B cell (primary cell): ENCODE data around the gene KDM7A. TPM values are rescaled to one million over a fixed set of nuclear protein-coding genes. Genes with fewer than 3 reads are reported as not detected.

ENCODE experiments used
- ATAC-seq: fragments of 200-7000 bp; cut with Tn5 transposase; one replicate; pipeline ENCODE4 v1.10.0; 2021; ENCODE audit warnings: low read depth, mild to moderate bottlenecking, moderate number of reproducible peaks, moderate library complexity
- CTCF ChIA-PET: fragments of 350-600 bp; sonication (Branson Sonifier 250); formaldehyde crosslinking; loops from one replicate; lab custom pipeline; 2021; ENCODE audit warnings: antibody characterized with exemption, inconsistent platforms; lab: Charles Lee
- POLR2A ChIA-PET: fragments of 350-600 bp; sonication (Branson Sonifier 250); formaldehyde crosslinking; loops from one replicate; lab custom pipeline; 2021; ENCODE audit warnings: antibody characterized with exemption; lab: Charles Lee
- DNase-seq: peaks from one replicate; pipeline ENCODE4 v3.0.0; 2013
- H2AFZ ChIP-seq: 2 replicates; pipeline ENCODE4 v1.6.1; 2012; ENCODE audit warnings: mild to moderate bottlenecking, low read depth, low read length; ENCODE audit not compliant: insufficient read depth, poor library complexity, severe bottlenecking
- H3K27ac ChIP-seq, 2 donors: 1 replicate in 1 of 2; 2 replicates in 1 of 2; pipeline ENCODE4 v1.5.1; 2012 to 2013; ENCODE audit warnings: low read length in 2 of 2, mild to moderate bottlenecking in 2 of 2, moderate library complexity in 1 of 2
- H3K27me3 ChIP-seq, 4 experiments: fragments of 200-600 bp in 1 of 4; sonication (generic) in 1 of 4; replicated peaks in 1 of 4; 1 replicate in 2 of 4; 2 replicates in 2 of 4; pipeline versions ENCODE4 v1.6.1 to v1.7.0; 2013 to 2016; ENCODE audit warnings: low read length in 3 of 4, mild to moderate bottlenecking in 2 of 4, mixed read lengths in 1 of 4, moderate library complexity in 1 of 4; ENCODE audit not compliant: insufficient read depth in 4 of 4, control insufficient read depth in 3 of 4; ENCODE audit errors: control extremely low read depth in 1 of 4
- H3K36me3 ChIP-seq, 2 experiments: replicated peaks in 1 of 2; 1 replicate in 1 of 2; 2 replicates in 1 of 2; pipeline versions ENCODE4 v1.6.1 to v1.7.1; 2013; ENCODE audit warnings: low read length in 1 of 2; ENCODE audit not compliant: insufficient read depth in 2 of 2, control insufficient read depth in 1 of 2; ENCODE audit errors: control extremely low read depth in 1 of 2, extremely low read depth in 1 of 2
- H3K4me1 ChIP-seq, 2 donors: fragments of 200-600 bp in 1 of 2; sonication (generic) in 1 of 2; 1 replicate in 1 of 2; 2 replicates in 1 of 2; pipeline versions ENCODE4 v1.5.1 to v1.6.1; 2013 to 2017; ENCODE audit warnings: low read length in 2 of 2; ENCODE audit not compliant: control insufficient read depth in 2 of 2, insufficient read depth in 2 of 2
- H3K4me2 ChIP-seq: replicated peaks from 2 replicates; pipeline ENCODE3; 2012; ENCODE audit warnings: mild to moderate bottlenecking, low read depth, low read length; ENCODE audit not compliant: poor library complexity, severe bottlenecking
- H3K4me3 ChIP-seq, 5 experiments: fragments of 200-600 bp in 1 of 5; sonication (generic) in 1 of 5; 1 replicate in 3 of 5; 2 replicates in 2 of 5; pipeline versions ENCODE4 v1.5.1 to v1.7.0; 2011 to 2016; ENCODE audit warnings: low read length in 4 of 5, mild to moderate bottlenecking in 4 of 5, low read depth in 2 of 5, control low read depth in 1 of 5, moderate library complexity in 1 of 5; ENCODE audit not compliant: insufficient read depth in 1 of 5; ENCODE audit errors: control extremely low read depth in 1 of 5, extremely low read depth in 1 of 5
- H3K79me2 ChIP-seq: fragments of 200-600 bp; sonication (generic); one replicate; pipeline ENCODE4 v1.6.0; 2016; ENCODE audit warnings: low read length; ENCODE audit not compliant: control insufficient read depth, insufficient read depth
- H3K9ac ChIP-seq: fragments of 200-600 bp; sonication (generic); 2 replicates; pipeline ENCODE4 v1.6.1; 2017; ENCODE audit warnings: mild to moderate bottlenecking, low read length, moderate library complexity
- H3K9me3 ChIP-seq, 3 donors: one replicate each; pipeline versions ENCODE4 v1.6.1 to v1.7.1; 2013; ENCODE audit warnings: low read length in 2 of 3; ENCODE audit not compliant: control insufficient read depth in 2 of 3, insufficient read depth in 1 of 3; ENCODE audit errors: control extremely low read depth in 1 of 3
- H4K20me1 ChIP-seq: 2 replicates; pipeline ENCODE4 v1.6.0; 2012; ENCODE audit warnings: mild to moderate bottlenecking, low read length; ENCODE audit not compliant: insufficient read depth, control insufficient read depth, poor library complexity, severe bottlenecking
- H3K27ac Mint-ChIP-seq: one replicate; pipeline ENCODE4 v1.8.0; 2021; ENCODE audit warnings: mixed read lengths
- H3K27me3 Mint-ChIP-seq: one replicate; pipeline ENCODE4 v1.8.0; 2021; ENCODE audit warnings: mixed read lengths
- H3K4me1 Mint-ChIP-seq: one replicate; pipeline ENCODE4 v1.8.0; 2021; ENCODE audit warnings: mixed read lengths
- H3K4me3 Mint-ChIP-seq: one replicate; pipeline ENCODE4 v1.8.0; 2021; ENCODE audit warnings: mixed read lengths
- H3K9me3 Mint-ChIP-seq: one replicate; pipeline ENCODE4 v1.8.0; 2022; ENCODE audit warnings: mixed read lengths; ENCODE audit not compliant: insufficient read depth
- CTCF ChIP-seq: fragments of 200-600 bp; IDR thresholded peaks from one replicate; pipeline ENCODE4 v1.8.0; 2022; ENCODE audit warnings: antibody characterized with exemption, mild to moderate bottlenecking
- EZH2 ChIP-seq: IDR thresholded peaks from 2 replicates; pipeline ENCODE4 v1.6.1; 2012; ENCODE audit warnings: borderline replicate concordance, low read depth, mild to moderate bottlenecking, moderate library complexity, low read length; ENCODE audit not compliant: insufficient read depth, poor library complexity, severe bottlenecking
- WGBS: methylation state at CpG from one replicate; pipeline ENCODE4 v1.1.5; 2013; ENCODE audit warnings: missing lambda C conversion rate; ENCODE audit not compliant: insufficient coverage; 5-methylcytosine and 5-hydroxymethylcytosine counted together
- intact Hi-C: fragments of 100-400 bp; cut with micrococcal nuclease; formaldehyde crosslinking; loops from one replicate; pipeline ENCODE4 v1.10.0; 2022
- polyA plus RNA-seq: library from polyadenylated mRNA; depleted of rRNA; stranded (reverse); fragments of >200 nt; gene quantifications from 2 replicates; pipeline ENCODE4 v1.2.3, GENCODE V29; 2012
- total RNA-seq, 2 donors: library from RNA; stranded (reverse); fragments of 120-200 nt in 1 of 2; gene quantifications; 1 replicate in 1 of 2; 2 replicates in 1 of 2; pipeline versions ENCODE4 v1.2.3 to v1.2.4, GENCODE V29; 2013 to 2022

KDM7A gene
- total and polyA plus RNA-seq, 2 donors (not counting 1 experiment from before 2014, with no cell fraction given): 16.1 to 50.8 TPM

GRCh38 chr7:140045697-140046096 is 131.1 kb downstream of the KDM7A start:
- no peaks in the 10 kb centered on the region for H3K9me3 Mint-ChIP-seq

GRCh38 chr7:140044251-140044650 is 132.5 kb downstream of the KDM7A start:
- no peaks in the 10 kb centered on the region for H3K27me3 Mint-ChIP-seq
- Histone ChIP-seq H3K9me3 (no peaks in the 10 kb centered on the region), H3K79me2 (peaks cover 59% of the 10 kb centered on the region), H3K36me3 (peaks cover 2 to 81% of the 10 kb centered on the region in 2 experiments), H3K4me2 (no peak overlapping the region), H3K27me3 (no peaks in the 10 kb centered on the region), H3K27ac (no peak overlapping the region), H3K4me1 (peaks cover 0 to 2% of the 10 kb centered on the region in 2 donors), H3K9ac (no peak overlapping the region), H4K20me1 (peaks cover 60% of the 10 kb centered on the region), H3K4me3 (no peak overlapping the region), H2AFZ (no peak overlapping the region)
- H3K27ac Mint-ChIP-seq: no peak overlapping the region
- no peak for ATAC-seq
- ChIA-PET POLR2A (no interaction called here), CTCF (interaction anchor here (1.7 kb wide), 1 partner anchor 397 kb away, joined by 5 read pairs; no protein-coding TSS in a partner anchor)
- no peak overlapping the region for H3K4me3 Mint-ChIP-seq
- no peak for DNase-seq
- H3K4me1 Mint-ChIP-seq: peaks cover 3% of the 10 kb centered on the region
- no peak for TF ChIP-seq CTCF
- no peak for TF ChIP-seq EZH2
- 100% methylated on average over 5 of the region's 6 CpGs for WGBS
- no peaks in the 10 kb centered on the region for H3K9me3 Mint-ChIP-seq
- intact Hi-C loops: no loop called here

More at GRCh38 chr7:140045697-140046096, 131.1 kb downstream of the KDM7A start:
- no peak for DNase-seq
- H3K4me1 ChIP-seq: peaks cover 0 to 3% of the 10 kb centered on the region in 2 donors
- H3K4me3 Mint-ChIP-seq: no peak overlapping the region
- intact Hi-C loops: no loop called here
- no peak overlapping the region for H2AFZ ChIP-seq
- H3K9ac ChIP-seq: no peak overlapping the region
- no peaks in the 10 kb centered on the region for H3K27me3 ChIP-seq
- H3K27me3 Mint-ChIP-seq: no peaks in the 10 kb centered on the region
- peaks cover 65% of the 10 kb centered on the region for H3K79me2 ChIP-seq
- POLR2A ChIA-PET: no interaction called here
- H3K9me3 ChIP-seq: no peaks in the 10 kb centered on the region
- TF ChIP-seq EZH2 (no peak), CTCF (no peak)
- H3K4me3 ChIP-seq: no peak overlapping the region
- no peak overlapping the region for H3K27ac Mint-ChIP-seq
- no peak overlapping the region for H3K4me2 ChIP-seq
- H3K4me1 Mint-ChIP-seq: peaks cover 3% of the 10 kb centered on the region
- H3K36me3 ChIP-seq: peaks cover 2 to 77% of the 10 kb centered on the region in 2 experiments
- WGBS: 97% methylated on average over 4 of the region's 6 CpGs
- no peak overlapping the region for H3K27ac ChIP-seq
- CTCF ChIA-PET: interaction anchor here (1.7 kb wide), 1 partner anchor 398 kb away, joined by 5 read pairs; no protein-coding TSS in a partner anchor
- no peak for ATAC-seq
- H4K20me1 ChIP-seq: peaks cover 61% of the 10 kb centered on the region
